Transverse colon (tissue), 3 donors: ENCODE data around the gene RIPOR3.

Experiments
- EP300 ChIP-seq: sonication (generic); formaldehyde crosslinking; IDR thresholded peaks from one replicate; pipeline ENCODE4 v1.6.1; 2017; ENCODE audit warnings: antibody characterized with exemption, low read depth
- POLR2A ChIP-seq: fragments of 450-650 bp; IDR thresholded peaks from one replicate; pipeline ENCODE4 v1.6.1; 2016; ENCODE audit warnings: antibody characterized with exemption, mild to moderate bottlenecking, moderate library complexity
- TF ChIP-seq, protein P1 (sequence below), 5 experiments: fragments of 200-600 bp in 3 of 5; fragments of 450-650 bp in 2 of 5; sonication (generic) in 3 of 5; IDR thresholded peaks; 1 replicate in 2 of 5; 2 replicates in 3 of 5; pipeline ENCODE4 v1.5.1; 2016 to 2017; ENCODE audit warnings: antibody characterized with exemption in 5 of 5, inconsistent platforms in 3 of 5, mild to moderate bottlenecking in 2 of 5, moderate library complexity in 1 of 5

- TF ChIP-seq, protein P1, sequence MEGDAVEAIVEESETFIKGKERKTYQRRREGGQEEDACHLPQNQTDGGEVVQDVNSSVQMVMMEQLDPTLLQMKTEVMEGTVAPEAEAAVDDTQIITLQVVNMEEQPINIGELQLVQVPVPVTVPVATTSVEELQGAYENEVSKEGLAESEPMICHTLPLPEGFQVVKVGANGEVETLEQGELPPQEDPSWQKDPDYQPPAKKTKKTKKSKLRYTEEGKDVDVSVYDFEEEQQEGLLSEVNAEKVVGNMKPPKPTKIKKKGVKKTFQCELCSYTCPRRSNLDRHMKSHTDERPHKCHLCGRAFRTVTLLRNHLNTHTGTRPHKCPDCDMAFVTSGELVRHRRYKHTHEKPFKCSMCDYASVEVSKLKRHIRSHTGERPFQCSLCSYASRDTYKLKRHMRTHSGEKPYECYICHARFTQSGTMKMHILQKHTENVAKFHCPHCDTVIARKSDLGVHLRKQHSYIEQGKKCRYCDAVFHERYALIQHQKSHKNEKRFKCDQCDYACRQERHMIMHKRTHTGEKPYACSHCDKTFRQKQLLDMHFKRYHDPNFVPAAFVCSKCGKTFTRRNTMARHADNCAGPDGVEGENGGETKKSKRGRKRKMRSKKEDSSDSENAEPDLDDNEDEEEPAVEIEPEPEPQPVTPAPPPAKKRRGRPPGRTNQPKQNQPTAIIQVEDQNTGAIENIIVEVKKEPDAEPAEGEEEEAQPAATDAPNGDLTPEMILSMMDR (IDR thresholded peaks at IDR 0.05), result peak; percentile 75 to 90 (median 88)
- TF ChIP-seq POLR2A (no peak), EP300 (no peak)
These were observed 103.2 kb downstream of the RIPOR3 start for GRCh38 chr20:50588034-50588736.
